HEK293 (cell line): ENCODE data around the gene CATSPERD.

Source experiments
- CTCF ChIA-PET: fragments of 350-600 bp; formaldehyde crosslinking; extraction: SDS; loops from one replicate; lab custom pipeline; 2021; ENCODE audit warnings: antibody characterized with exemption; lab: Yijun Ruan, JAX
- POLR2A ChIA-PET: fragments of 300-600 bp; formaldehyde crosslinking; extraction: SDS; loops from one replicate; lab custom pipeline; 2020; ENCODE audit warnings: antibody characterized with exemption, inconsistent platforms; lab: Yijun Ruan, JAX
- H3K27ac ChIP-seq: fragments of 200-500 bp; sonication (Bioruptor generic); 2 replicates; pipeline ENCODE4 v1.5.1; 2014; ENCODE audit warnings: low read depth, low read length, control low read depth, inconsistent platforms; ENCODE audit errors: extremely low read depth
- H3K36me3 ChIP-seq, 2 experiments: fragments of 200-500 bp in 1 of 2; sonication (Bioruptor generic) in 1 of 2; 1 replicate in 1 of 2; 2 replicates in 1 of 2; pipeline ENCODE4 v1.5.1; 2014 to 2017; ENCODE audit warnings: inconsistent platforms in 2 of 2, low read length in 2 of 2; ENCODE audit not compliant: control insufficient read depth in 2 of 2, insufficient read depth in 1 of 2
- H3K4me1 ChIP-seq: fragments of 200-500 bp; sonication (Bioruptor generic); 2 replicates; pipeline ENCODE4 v1.5.1; 2014; ENCODE audit warnings: mild to moderate bottlenecking, low read length, inconsistent platforms; ENCODE audit not compliant: control insufficient read depth, insufficient read depth
- H3K4me3 ChIP-seq: 2 replicates; pipeline ENCODE4 v1.5.1; 2011; ENCODE audit warnings: low read depth, mild to moderate bottlenecking, control low read depth, low read length, moderate library complexity
- H3K9me3 ChIP-seq: fragments of 200-500 bp; sonication (Bioruptor generic); 2 replicates; pipeline ENCODE4 v1.5.1; 2014; ENCODE audit warnings: low read depth, low read length, inconsistent platforms; ENCODE audit not compliant: control insufficient read depth, insufficient read depth
- ATF2 ChIP-seq: fragments of 450-650 bp; formaldehyde crosslinking; IDR thresholded peaks from 2 replicates; pipeline ENCODE4 v1.5.1; 2016; ENCODE audit warnings: missing biosample characterization, missing genetic modification characterization, low read depth
- BCL6B ChIP-seq: fragments of 450-650 bp; formaldehyde crosslinking; IDR thresholded peaks from 2 replicates; pipeline ENCODE4 v1.5.1; 2017; ENCODE audit warnings: missing biosample characterization, missing genetic modification characterization
- EGR2 ChIP-seq: fragments of 450-650 bp; formaldehyde crosslinking; IDR thresholded peaks from 2 replicates; pipeline ENCODE4 v1.5.1; 2016; ENCODE audit warnings: low read depth, missing biosample characterization, missing genetic modification characterization
- HOXD13 ChIP-seq: sonication (generic); formaldehyde crosslinking; IDR thresholded peaks from 2 replicates; pipeline ENCODE4 v1.8.0; 2022; ENCODE audit warnings: missing genetic modification reagents, borderline replicate concordance
- MYNN ChIP-seq: fragments of 450-650 bp; formaldehyde crosslinking; IDR thresholded peaks from 2 replicates; pipeline ENCODE4 v1.5.1; 2016; ENCODE audit warnings: missing biosample characterization, missing genetic modification characterization, borderline replicate concordance
- PBX3 ChIP-seq: sonication (generic); formaldehyde crosslinking; IDR thresholded peaks from 2 replicates; pipeline ENCODE4 v1.8.1; 2022; ENCODE audit warnings: mild to moderate bottlenecking, moderate library complexity, missing genetic modification reagents
- SP2 ChIP-seq: fragments of 450-650 bp; formaldehyde crosslinking; IDR thresholded peaks from 2 replicates; pipeline ENCODE4 v1.5.1; 2016; ENCODE audit warnings: missing biosample characterization, missing genetic modification characterization
- SP7 ChIP-seq: fragments of 450-650 bp; formaldehyde crosslinking; IDR thresholded peaks from 2 replicates; pipeline ENCODE4 v1.5.1; 2016; ENCODE audit warnings: missing biosample characterization, missing genetic modification characterization
- ZBTB21 ChIP-seq: fragments of 450-650 bp; formaldehyde crosslinking; IDR thresholded peaks from 2 replicates; pipeline ENCODE4 v1.5.1; 2017; ENCODE audit warnings: missing biosample characterization, missing genetic modification characterization
- ZFHX2 ChIP-seq: fragments of 450-650 bp; formaldehyde crosslinking; conservative IDR thresholded peaks from 2 replicates; pipeline ENCODE4 v1.5.1; 2016; ENCODE audit warnings: missing biosample characterization, missing genetic modification characterization
- ZFP41 ChIP-seq: fragments of 450-650 bp; formaldehyde crosslinking; IDR thresholded peaks from 2 replicates; pipeline ENCODE4 v1.5.1; 2016; ENCODE audit warnings: missing biosample characterization, missing genetic modification characterization, borderline replicate concordance
- ZNF121 ChIP-seq: fragments of 450-650 bp; formaldehyde crosslinking; IDR thresholded peaks from 2 replicates; pipeline ENCODE4 v1.5.1; 2016; ENCODE audit warnings: missing biosample characterization, missing genetic modification characterization
- ZNF214 ChIP-seq: fragments of 450-650 bp; formaldehyde crosslinking; IDR thresholded peaks from 2 replicates; pipeline ENCODE4 v1.5.1; 2017; ENCODE audit warnings: missing biosample characterization, mild to moderate bottlenecking, missing genetic modification characterization, borderline replicate concordance
- ZNF23 ChIP-seq: fragments of 450-650 bp; formaldehyde crosslinking; IDR thresholded peaks from 2 replicates; pipeline ENCODE4 v1.5.1; 2016; ENCODE audit warnings: missing biosample characterization, missing genetic modification characterization, borderline replicate concordance
- ZNF239 ChIP-seq: fragments of 450-650 bp; formaldehyde crosslinking; IDR thresholded peaks from 2 replicates; pipeline ENCODE4 v1.5.1; 2016; ENCODE audit warnings: missing biosample characterization, missing genetic modification characterization
- ZNF248 ChIP-seq: fragments of 450-650 bp; formaldehyde crosslinking; IDR thresholded peaks from 2 replicates; pipeline ENCODE4 v1.5.1; 2017; ENCODE audit warnings: missing biosample characterization, missing genetic modification characterization
- ZNF37A ChIP-seq: fragments of 450-650 bp; IDR thresholded peaks from 2 replicates; pipeline ENCODE4 v1.5.1; 2018; ENCODE audit warnings: missing biosample characterization, missing genetic modification characterization
- ZNF549 ChIP-seq: fragments of 450-650 bp; IDR thresholded peaks from 2 replicates; pipeline ENCODE4 v1.5.1; 2018; ENCODE audit warnings: missing biosample characterization, missing genetic modification characterization, mild to moderate bottlenecking, inconsistent platforms, moderate library complexity
- ZNF600 ChIP-seq: fragments of 450-650 bp; formaldehyde crosslinking; IDR thresholded peaks from 2 replicates; pipeline ENCODE4 v1.5.1; 2016; ENCODE audit warnings: missing biosample characterization, missing genetic modification characterization
- ZNF664 ChIP-seq: fragments of 450-650 bp; formaldehyde crosslinking; IDR thresholded peaks from 2 replicates; pipeline ENCODE4 v1.5.1; 2016; ENCODE audit warnings: missing biosample characterization, missing genetic modification characterization
- ZNF701 ChIP-seq: fragments of 450-650 bp; formaldehyde crosslinking; IDR thresholded peaks from 2 replicates; pipeline ENCODE4 v1.5.1; 2016; ENCODE audit warnings: missing biosample characterization, missing genetic modification characterization
- ZNF776 ChIP-seq: fragments of 450-650 bp; formaldehyde crosslinking; IDR thresholded peaks from 2 replicates; pipeline ENCODE4 v1.5.0; 2017; ENCODE audit warnings: missing biosample characterization, missing genetic modification characterization, borderline replicate concordance
- ZNF843 ChIP-seq: fragments of 450-650 bp; formaldehyde crosslinking; IDR thresholded peaks from 2 replicates; pipeline ENCODE4 v1.5.1; 2016; ENCODE audit warnings: missing biosample characterization, missing genetic modification characterization
- ZSCAN16 ChIP-seq: fragments of 450-650 bp; formaldehyde crosslinking; IDR thresholded peaks from 2 replicates; pipeline ENCODE4 v1.5.1; 2016; ENCODE audit warnings: missing biosample characterization, missing genetic modification characterization

The CATSPERD gene

GRCh38 chr19:5799247-5800241, 79.1 kb downstream of the CATSPERD start:
- no peak overlapping the region for H3K27ac ChIP-seq
- CTCF ChIA-PET = interaction anchor here (0.7 to 0.8 kb wide), 2 partner anchors 22 to 249 kb away, joined by 4 to 9 read pairs; no protein-coding TSS in a partner anchor
- no peak overlapping the region for H3K4me3 ChIP-seq
- no peaks in the 10 kb centered on the region for H3K9me3 ChIP-seq
- POLR2A ChIA-PET = no interaction called here
- TF ChIP-seq ZFP41 = no peak
- no peak for TF ChIP-seq SP2 (tag by site-specific recombination)
- TF ChIP-seq EGR2 = 0 out of 2 replicates have a peak, but pooled peaks have one; percentile 24
- no peak for TF ChIP-seq ZNF776
- no peak for TF ChIP-seq ZBTB21
- no peak for TF ChIP-seq ZNF248
- TF ChIP-seq ZSCAN16 = no peak
- no peak for TF ChIP-seq ZNF664 (tag by site-specific recombination)
- TF ChIP-seq ZNF701 = no peak
- no peak for TF ChIP-seq ZNF214
- TF ChIP-seq BCL6B (tag by site-specific recombination) = no peak
- no peak for TF ChIP-seq ZNF121 (tag by site-specific recombination)
- TF ChIP-seq SP7 (tag by site-specific recombination) = no peak
- no peak for TF ChIP-seq ZNF239 (tag by site-specific recombination)
- no peak for TF ChIP-seq ZNF843 (tag by site-specific recombination)
- no peak for TF ChIP-seq ATF2 (tag by site-specific recombination)
- TF ChIP-seq ZNF549 (tag by site-specific recombination) = no peak
- no peak for TF ChIP-seq MYNN
- peak; percentile 63 for TF ChIP-seq ZFHX2 (tag by site-specific recombination)
- no peak for TF ChIP-seq ZNF23 (tag by site-specific recombination)
- TF ChIP-seq ZNF37A (tag by site-specific recombination) = no peak
- no peak for TF ChIP-seq HOXD13
- TF ChIP-seq ZNF600 (tag by site-specific recombination) = 0 out of 2 replicates have a peak, but pooled peaks have one; percentile 28
- TF ChIP-seq PBX3 (CRISPR knock-in tag) = no peak
- peaks cover 2% of the 10 kb centered on the region; the same call in 1 of the 2 replicates for H3K4me1 ChIP-seq
- H3K36me3 ChIP-seq = no peaks in the 10 kb centered on the region
